C4-2B (cell line): Measurements from ENCODE around the gene DGKI.

Experiments used
- H3K27ac ChIP-seq: fragments of 450-650 bp; 2 replicates; pipeline ENCODE4 v1.5.1; 2017
- ZFX ChIP-seq: fragments of 450-650 bp; IDR thresholded peaks from 2 replicates; pipeline ENCODE4 v1.6.1; 2017
- TF ChIP-seq, protein P1 (sequence below): fragments of 450-650 bp; conservative IDR thresholded peaks from 2 replicates; pipeline ENCODE4 v1.5.1; 2017; ENCODE audit warnings: mild to moderate bottlenecking

Gene DGKI

DNA sequence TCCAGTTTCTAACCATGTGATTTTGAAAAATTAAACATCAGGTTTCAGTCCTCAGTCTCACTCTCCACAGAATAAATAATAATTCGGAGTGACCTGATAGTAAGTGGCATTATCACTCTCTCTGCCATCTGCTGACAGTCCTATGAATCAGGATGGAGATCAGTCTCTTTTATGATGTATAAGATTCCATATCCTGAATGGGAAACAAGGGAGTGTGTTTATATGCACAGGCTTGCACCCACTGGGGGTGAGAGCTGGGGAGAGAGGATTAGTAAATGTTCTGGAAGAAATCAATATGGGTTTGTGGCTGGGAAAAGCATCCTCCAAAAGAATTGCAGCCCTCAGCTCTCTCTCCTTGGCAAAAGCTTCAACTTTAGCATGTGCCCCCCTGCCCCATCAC is 45.3 kb downstream of the DGKI start:
- no peak overlapping the region for H3K27ac ChIP-seq
- TF ChIP-seq ZFX = no peak
- TF ChIP-seq, protein P1, sequence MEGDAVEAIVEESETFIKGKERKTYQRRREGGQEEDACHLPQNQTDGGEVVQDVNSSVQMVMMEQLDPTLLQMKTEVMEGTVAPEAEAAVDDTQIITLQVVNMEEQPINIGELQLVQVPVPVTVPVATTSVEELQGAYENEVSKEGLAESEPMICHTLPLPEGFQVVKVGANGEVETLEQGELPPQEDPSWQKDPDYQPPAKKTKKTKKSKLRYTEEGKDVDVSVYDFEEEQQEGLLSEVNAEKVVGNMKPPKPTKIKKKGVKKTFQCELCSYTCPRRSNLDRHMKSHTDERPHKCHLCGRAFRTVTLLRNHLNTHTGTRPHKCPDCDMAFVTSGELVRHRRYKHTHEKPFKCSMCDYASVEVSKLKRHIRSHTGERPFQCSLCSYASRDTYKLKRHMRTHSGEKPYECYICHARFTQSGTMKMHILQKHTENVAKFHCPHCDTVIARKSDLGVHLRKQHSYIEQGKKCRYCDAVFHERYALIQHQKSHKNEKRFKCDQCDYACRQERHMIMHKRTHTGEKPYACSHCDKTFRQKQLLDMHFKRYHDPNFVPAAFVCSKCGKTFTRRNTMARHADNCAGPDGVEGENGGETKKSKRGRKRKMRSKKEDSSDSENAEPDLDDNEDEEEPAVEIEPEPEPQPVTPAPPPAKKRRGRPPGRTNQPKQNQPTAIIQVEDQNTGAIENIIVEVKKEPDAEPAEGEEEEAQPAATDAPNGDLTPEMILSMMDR = no peak

DNA sequence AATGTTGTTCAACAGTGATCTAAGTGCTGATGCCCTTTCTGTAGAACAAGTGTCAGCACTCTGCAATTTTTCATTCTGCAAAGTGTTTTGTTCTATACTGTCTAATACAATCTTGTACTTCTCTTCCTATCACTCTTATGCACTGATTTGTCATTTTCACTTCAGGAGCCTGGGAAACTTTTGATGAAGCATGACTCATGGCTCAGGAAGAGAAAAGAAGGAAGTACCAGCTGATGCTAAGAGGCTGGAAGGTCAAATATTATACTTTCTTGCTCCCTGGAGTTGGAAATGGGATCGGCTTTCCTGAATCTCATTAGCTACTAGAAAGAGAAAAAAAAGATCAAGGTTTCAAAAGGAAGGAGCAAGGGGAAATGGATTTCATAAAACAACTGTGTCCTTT is 45.8 kb downstream of the DGKI start:
- no peak overlapping the region for H3K27ac ChIP-seq
- no peak for TF ChIP-seq ZFX
- TF ChIP-seq, protein P1 = no peak

DNA sequence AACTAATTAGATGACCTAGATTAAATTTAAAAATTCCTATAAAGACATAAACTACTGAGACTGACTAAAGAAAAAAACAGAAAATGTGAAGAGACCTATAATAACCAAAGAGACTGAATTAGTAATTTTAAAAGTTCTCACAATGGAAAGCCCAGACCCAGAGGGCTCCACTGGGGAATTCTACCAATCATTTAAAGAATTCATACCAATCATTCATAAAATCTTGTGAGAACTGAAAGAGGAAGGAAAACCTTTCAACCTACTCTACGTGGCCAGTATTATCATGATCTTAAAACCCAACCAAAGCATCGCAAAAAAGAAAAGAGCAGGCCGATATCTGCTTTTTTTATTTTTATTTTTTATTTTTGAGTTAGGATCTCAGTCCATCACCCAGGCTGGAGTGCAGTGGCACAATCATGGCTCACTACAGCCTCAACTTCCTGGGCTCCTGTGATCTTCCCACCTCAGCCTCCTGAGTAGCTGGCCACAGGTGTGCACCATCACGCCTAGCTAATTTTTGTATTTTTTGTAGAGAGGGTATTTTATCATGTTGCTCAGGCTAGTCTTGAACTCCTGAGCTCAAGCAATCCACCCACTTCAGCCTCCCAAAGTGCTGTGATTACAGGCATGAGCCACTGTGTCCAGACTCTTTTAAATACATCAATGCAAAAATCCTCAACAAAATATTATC is 48.6 kb downstream of the DGKI start:
- no peak for TF ChIP-seq ZFX
- TF ChIP-seq, protein P1 = no peak
- no peak overlapping the region for H3K27ac ChIP-seq

DNA sequence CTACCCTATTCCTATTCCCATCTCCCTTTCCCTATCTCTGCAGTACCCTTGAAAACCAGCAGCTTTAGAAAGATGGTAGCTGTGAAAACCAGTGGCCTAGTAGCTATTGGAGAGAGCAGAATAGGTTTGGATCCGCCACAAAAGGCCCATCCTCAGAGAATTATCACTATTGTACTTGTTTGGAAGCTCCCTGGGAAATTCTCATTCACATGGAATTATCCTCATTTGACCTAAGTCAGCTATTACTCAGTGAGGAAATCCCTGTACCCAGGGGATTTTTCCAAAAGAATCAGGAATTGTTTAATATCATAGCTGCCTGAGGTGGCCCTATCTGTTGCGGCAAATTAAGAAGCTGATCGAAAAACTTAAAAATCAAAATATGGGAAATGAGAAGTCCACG is 51.6 kb downstream of the DGKI start:
- TF ChIP-seq ZFX = no peak
- no peak overlapping the region for H3K27ac ChIP-seq

DNA sequence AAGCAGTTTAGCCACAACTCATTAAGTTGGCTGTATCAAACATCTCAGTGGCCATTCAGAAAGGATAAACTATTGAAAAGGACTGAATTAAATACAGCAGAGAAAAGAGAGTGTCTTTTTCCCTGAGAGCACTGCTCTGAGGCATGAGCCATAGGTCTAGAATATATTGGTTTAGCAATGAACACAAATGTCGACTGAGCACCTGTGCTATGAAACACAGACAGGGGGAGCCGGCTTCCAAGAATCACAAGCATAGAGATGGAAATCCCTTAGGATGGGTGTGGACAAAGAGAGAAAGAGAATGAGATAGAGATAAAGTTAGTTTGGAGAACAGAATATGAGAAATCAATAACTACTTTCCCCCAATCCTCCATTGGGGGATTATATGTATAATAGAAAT is 54.8 kb downstream of the DGKI start:
- H3K27ac ChIP-seq = no peak overlapping the region
- no peak for TF ChIP-seq ZFX
- TF ChIP-seq, protein P1 = no peak

DNA sequence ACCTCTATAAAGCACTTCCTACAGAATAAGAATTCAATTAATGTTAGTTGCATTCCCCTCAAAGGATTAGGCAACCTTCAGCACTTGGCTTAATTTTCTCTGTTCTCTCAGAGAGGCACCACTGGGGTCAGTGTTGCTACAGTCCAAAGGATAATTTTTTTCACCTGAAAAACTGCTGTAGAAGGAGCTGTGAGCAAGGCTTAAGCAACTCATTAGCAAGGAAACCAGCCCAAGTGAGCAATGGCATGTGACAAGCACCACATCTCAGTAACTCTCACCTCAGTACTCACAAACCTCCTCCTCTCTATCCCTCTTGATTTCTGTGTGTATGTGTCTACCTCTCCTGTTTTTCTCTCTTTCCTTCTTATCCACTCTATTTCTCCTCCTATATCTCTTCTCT is 55.9 kb downstream of the DGKI start:
- H3K27ac ChIP-seq = no peak overlapping the region
- no peak for TF ChIP-seq ZFX
- TF ChIP-seq, protein P1 = no peak

DNA sequence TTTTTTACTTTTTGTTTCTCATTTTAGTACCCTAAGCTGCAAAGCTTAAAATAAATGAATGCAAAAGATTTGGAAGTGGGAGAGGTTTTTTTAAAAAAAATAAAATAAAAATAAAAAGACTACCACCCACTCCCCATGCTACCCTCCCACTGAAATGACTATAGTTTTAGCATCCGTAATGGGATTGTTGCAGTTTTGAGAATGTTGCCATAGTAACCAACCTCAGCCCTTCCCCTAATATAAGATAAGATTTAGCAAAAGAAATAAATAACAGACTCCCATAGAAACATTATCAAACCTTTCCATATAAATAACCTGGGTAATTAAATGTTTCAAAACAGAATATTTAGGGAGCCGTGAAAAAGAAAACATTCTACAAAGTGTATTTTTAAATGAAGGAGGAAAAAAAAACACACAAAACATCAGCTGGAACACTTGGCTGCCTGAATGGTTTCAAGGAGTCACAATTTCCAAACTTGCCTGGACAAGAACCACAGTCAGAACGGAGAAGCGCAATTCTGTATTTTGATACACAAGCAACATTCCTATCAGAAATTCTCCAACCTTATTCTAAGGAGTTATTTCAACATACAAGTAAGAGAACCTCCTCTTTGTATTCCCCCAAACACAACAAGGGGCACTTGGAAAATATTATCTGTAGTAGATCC is 57.4 kb downstream of the DGKI start:
- no peak overlapping the region for H3K27ac ChIP-seq
- no peak for TF ChIP-seq ZFX
- TF ChIP-seq, protein P1 = no peak
